SK-N-SH treated with all-trans-retinoic acid at 6 μM for 48 hours (cell line): ENCODE measurements around the gene C17orf50.

Experiments
- ARNTL ChIP-seq: fragments of 450-650 bp; formaldehyde crosslinking; IDR thresholded peaks from 2 replicates; pipeline ENCODE4 v1.5.0; 2020; ENCODE audit warnings: low read depth, mild to moderate bottlenecking, moderate library complexity, borderline replicate concordance
- ESRRG ChIP-seq: fragments of 250-450 bp; sonication (Bioruptor Pico); IDR thresholded peaks from 2 replicates; pipeline ENCODE4 v1.6.1; 2021; ENCODE audit warnings: mild to moderate bottlenecking
- GLIS3 ChIP-seq: fragments of 250-450 bp; sonication (Bioruptor Pico); IDR thresholded peaks from 2 replicates; pipeline ENCODE4 v1.5.0; 2020; ENCODE audit warnings: mild to moderate bottlenecking, moderate library complexity
- ISL1 ChIP-seq: fragments of 250-450 bp; sonication (Bioruptor Pico); IDR thresholded peaks from 2 replicates; pipeline ENCODE4 v2.1.2; 2022; ENCODE audit warnings: mild to moderate bottlenecking, moderate library complexity
- PPARA ChIP-seq: fragments of 250-450 bp; sonication (Bioruptor Pico); IDR thresholded peaks from 2 replicates; pipeline ENCODE4 v1.5.0; 2020; ENCODE audit warnings: mild to moderate bottlenecking, borderline replicate concordance
- SNAI2 ChIP-seq: fragments of 250-450 bp; sonication (Bioruptor Pico); IDR thresholded peaks from 2 replicates; pipeline ENCODE4 v1.5.0; 2020; ENCODE audit warnings: mild to moderate bottlenecking, moderate library complexity
- TCF4 ChIP-seq: fragments of 250-450 bp; sonication (Bioruptor Pico); IDR thresholded peaks from 2 replicates; pipeline ENCODE4 v1.8.0; 2021; ENCODE audit warnings: mild to moderate bottlenecking, moderate library complexity, borderline replicate concordance
- TOX ChIP-seq: fragments of 250-450 bp; sonication (Bioruptor Pico); IDR thresholded peaks from 2 replicates; pipeline ENCODE4 v1.8.0; 2021; ENCODE audit warnings: mild to moderate bottlenecking, moderate library complexity, borderline replicate concordance
- ZFP3 ChIP-seq: fragments of 250-450 bp; sonication (Bioruptor Pico); IDR thresholded peaks from 2 replicates; pipeline ENCODE4 v1.5.0; 2020; ENCODE audit warnings: mild to moderate bottlenecking, moderate library complexity
- ZFP30 ChIP-seq: fragments of 450-650 bp; formaldehyde crosslinking; IDR thresholded peaks from 2 replicates; pipeline ENCODE4 v1.5.0; 2022; ENCODE audit warnings: mild to moderate bottlenecking, moderate library complexity
- ZNF565 ChIP-seq: fragments of 450-650 bp; formaldehyde crosslinking; conservative IDR thresholded peaks from 2 replicates; pipeline ENCODE4 v1.5.0; 2020; ENCODE audit warnings: low read depth, mild to moderate bottlenecking, moderate library complexity
- ZNF8 ChIP-seq: fragments of 450-650 bp; formaldehyde crosslinking; IDR thresholded peaks from 2 replicates; pipeline ENCODE4 v1.5.0; 2020; ENCODE audit warnings: mild to moderate bottlenecking, moderate library complexity
- TF ChIP-seq, protein P1 (sequence below): fragments of 250-450 bp; sonication (Bioruptor Pico); IDR thresholded peaks from 2 replicates; pipeline ENCODE4 v1.5.1; 2020; ENCODE audit warnings: low read depth, mild to moderate bottlenecking, moderate library complexity

- no peak for TF ChIP-seq ZFP3 (CRISPR knock-in tag)
- TF ChIP-seq ZFP30 (CRISPR knock-in tag), result no peak
- TF ChIP-seq ARNTL (CRISPR knock-in tag), result no peak
- no peak for TF ChIP-seq SNAI2 (CRISPR knock-in tag)
- TF ChIP-seq ESRRG (CRISPR knock-in tag), result no peak
- no peak for TF ChIP-seq TCF4 (CRISPR knock-in tag)
- TF ChIP-seq ZNF565 (CRISPR knock-in tag), result no peak
- TF ChIP-seq GLIS3 (CRISPR knock-in tag), result no peak
- no peak for TF ChIP-seq ZNF8 (CRISPR knock-in tag)
- TF ChIP-seq PPARA (CRISPR knock-in tag), result no peak
- TF ChIP-seq, protein P1, sequence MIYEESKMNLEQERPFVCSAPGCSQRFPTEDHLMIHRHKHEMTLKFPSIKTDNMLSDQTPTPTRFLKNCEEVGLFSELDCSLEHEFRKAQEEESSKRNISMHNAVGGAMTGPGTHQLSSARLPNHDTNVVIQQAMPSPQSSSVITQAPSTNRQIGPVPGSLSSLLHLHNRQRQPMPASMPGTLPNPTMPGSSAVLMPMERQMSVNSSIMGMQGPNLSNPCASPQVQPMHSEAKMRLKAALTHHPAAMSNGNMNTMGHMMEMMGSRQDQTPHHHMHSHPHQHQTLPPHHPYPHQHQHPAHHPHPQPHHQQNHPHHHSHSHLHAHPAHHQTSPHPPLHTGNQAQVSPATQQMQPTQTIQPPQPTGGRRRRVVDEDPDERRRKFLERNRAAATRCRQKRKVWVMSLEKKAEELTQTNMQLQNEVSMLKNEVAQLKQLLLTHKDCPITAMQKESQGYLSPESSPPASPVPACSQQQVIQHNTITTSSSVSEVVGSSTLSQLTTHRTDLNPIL (CRISPR knock-in tag), result no peak
- TF ChIP-seq TOX (CRISPR knock-in tag), result no peak
- no peak for TF ChIP-seq ISL1 (CRISPR knock-in tag)
These were observed 13.2 kb downstream of the C17orf50 start for GRCh38 chr17:35773679-35774425.
